Upper lobe of left lung (tissue), 4 donors: ENCODE data around the gene HMMR.

Source experiments
- CTCF ChIP-seq, 6 experiments: fragments of 450-650 bp in 4 of 6; fragments of 200-600 bp in 2 of 6; sonication (generic) in 2 of 6; IDR thresholded peaks; one replicate each; pipeline ENCODE4 v1.5.1; 2016 to 2019; ENCODE audit warnings: antibody characterized with exemption in 6 of 6
- POLR2A ChIP-seq, 4 donors: fragments of 450-650 bp; IDR thresholded peaks; one replicate each; pipeline ENCODE4 v1.5.1; 2016 to 2017; ENCODE audit warnings: antibody characterized with exemption in 4 of 4, mild to moderate bottlenecking in 2 of 4
- POLR2AphosphoS5 ChIP-seq, 2 donors: sonication (generic); formaldehyde crosslinking; IDR thresholded peaks; one replicate each; pipeline ENCODE4 v1.5.1; 2017; ENCODE audit warnings: antibody characterized with exemption in 2 of 2

GRCh38 chr5:163504079-163504931 is 43.9 kb downstream of the HMMR start:
- TF ChIP-seq CTCF (IDR thresholded peaks at IDR 0.05) (no peak), POLR2A (IDR thresholded peaks at IDR 0.05) (peak in 3 of 4 donors; percentile 23 to 58 (median 39)), POLR2AphosphoS5 (IDR thresholded peaks at IDR 0.05) (peak; percentile 43 to 57)
